Stimulated activated CD4-positive, alpha-beta T cell treated with anti-CD3 and anti-CD28 coated beads, Interleukin-15, amount 100 ng/mL, for 1 hour (primary cell): ENCODE data around the gene TOX3.

Experiments
- DNase-seq, 2 donors: peaks; one replicate each; pipeline ENCODE4 v3.0.0-alpha.2; 2020; ENCODE audit warnings: low read depth in 1 of 2, low spot score in 1 of 2

The TOX3 gene

DNA sequence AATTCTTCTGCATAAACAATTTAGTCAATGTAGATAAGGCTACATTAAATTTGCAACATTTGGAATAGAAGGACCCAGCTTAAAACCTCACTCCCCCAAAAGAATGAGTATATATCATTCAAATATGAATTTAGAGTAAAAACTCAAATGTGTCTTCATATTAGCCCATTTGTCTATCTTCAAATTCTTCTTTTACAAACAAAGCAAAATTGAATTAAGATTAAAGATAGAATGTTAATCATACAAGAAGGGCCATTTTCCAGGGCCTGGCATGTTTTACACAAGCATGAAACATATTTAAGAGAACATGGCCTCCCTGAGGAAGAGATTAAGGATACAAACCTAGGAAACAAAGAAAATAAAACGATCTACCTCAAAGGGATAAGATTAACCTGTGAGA is 8.4 kb downstream of the TOX3 start:
- DNase-seq = no peak

DNA sequence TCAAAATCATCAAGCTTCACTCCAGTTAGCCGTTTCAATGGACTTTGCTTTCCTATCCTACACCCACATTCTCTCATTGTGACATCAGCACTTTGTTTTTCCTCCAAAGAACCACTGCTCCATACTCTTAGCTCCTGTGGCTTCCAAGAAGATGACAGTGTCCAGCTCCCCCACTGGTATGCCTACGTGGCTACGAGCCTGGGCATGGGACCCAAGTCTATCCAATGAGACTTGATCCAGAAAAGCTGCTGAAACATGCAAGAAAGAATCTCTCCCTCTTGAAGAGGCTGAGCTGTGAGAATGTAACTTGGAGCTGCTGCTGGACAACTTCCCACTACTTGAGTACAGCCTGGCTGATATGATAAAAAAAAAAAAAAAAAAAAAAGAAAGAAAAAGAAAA is 9.4 kb downstream of the TOX3 start:
- no peak for DNase-seq

DNA sequence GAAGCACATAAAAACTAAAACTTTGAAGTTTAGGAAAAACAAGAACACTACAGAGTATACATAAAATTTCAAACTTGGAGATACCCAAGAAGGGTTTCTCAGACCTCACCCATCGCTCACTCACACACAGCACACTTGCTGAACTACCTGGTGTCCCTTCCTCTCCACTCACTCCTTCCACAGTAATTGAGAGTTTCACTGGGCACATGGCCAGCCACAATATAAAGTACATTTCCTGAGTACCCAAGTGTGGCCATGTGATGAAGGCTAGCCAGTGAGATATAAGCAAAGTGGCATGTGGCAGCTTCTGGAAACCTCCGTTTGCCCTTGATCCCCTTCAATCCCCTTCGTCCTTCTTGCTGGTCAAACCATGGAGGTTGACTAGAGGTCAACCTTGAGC is 11.9 kb downstream of the TOX3 start:
- no peak for DNase-seq

DNA sequence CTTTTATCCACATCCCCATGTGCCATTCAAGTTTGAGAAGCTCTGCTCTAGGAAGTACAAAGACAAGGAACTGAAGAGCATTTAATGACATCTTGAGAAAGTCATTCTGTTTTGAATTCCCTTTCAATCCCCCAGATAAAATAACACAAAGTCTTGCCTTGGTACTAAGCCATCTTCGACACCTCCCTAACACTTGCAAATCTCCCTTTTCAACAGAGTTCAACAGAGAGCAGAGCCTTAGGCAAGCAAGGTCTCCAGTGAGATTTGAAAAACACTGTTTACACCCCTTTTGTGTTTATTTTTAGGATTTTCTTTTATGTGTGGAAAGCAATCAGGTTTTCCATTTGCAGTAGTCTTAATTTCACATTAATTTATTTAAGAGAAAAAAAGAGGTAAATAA is 13.6 kb downstream of the TOX3 start:
- no peak for DNase-seq

DNA sequence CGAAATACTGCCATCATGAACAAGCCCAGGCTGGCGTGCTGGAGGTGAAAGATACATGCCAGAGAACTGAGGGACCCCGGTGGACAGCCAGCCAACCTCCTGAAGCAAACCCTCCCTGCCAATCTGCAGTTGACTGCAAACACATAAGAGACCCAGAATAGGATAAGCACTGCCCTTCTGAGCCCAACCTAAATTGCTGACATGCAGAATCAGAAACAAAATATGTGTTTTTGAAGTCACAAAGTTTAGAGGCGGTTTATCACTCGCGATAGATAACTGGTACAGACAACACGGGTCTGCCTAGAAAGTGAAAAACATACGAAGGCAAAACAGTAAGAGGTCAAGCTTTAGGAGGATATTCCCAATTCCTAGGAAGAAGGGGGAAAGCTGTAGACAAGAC is 14.6 kb downstream of the TOX3 start:
- no peak for DNase-seq

DNA sequence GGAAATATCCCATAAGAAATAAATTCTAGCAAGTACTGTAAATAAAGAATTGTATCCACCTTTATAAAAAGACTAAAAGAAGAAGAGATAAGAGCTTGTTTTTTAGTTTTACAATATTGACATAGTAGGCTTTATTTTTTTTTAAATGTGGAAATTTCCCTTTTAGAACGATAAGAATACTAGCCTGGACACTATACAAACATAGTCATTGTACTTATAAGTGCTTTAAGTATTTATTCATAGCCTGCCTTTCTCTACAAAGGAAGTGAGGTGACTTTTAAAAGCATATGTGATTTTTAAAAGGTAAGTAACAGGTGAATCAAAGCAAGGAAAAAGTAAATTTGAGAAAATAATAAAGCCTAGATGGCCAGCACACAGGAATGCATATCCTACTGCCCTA is 17.7 kb downstream of the TOX3 start:
- DNase-seq = no peak

DNA sequence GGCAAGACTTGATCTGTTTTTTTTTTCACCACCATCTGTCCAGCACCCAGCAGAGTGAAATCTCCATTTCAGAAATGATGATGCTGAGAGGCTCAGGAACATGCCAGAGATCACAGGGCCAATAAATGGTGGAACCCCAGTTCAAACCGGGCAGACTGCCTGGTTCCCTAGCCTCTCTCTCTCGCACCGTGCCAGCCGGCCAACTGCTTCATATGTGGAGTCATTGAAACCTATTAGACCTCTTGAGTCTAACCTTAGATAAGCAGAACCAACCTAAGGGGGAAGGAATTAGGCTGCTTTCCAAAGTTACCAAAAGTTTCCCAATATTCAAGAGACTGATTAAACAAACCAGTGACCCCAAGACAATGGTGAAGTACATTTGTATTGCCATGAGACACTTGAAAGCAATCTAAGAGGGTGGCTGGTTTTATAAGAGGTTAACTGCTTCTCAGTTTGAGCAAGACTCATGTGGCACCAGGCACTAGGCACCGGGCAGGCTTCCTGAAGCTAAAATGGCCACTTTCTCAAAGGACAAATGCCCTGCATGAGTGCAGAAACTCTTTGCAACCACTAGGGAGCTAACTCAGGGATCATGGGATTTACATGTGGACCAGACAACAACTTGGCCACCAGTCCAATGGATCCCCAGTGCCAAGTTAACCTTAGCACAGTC is 18.4 kb downstream of the TOX3 start:
- no peak for DNase-seq

DNA sequence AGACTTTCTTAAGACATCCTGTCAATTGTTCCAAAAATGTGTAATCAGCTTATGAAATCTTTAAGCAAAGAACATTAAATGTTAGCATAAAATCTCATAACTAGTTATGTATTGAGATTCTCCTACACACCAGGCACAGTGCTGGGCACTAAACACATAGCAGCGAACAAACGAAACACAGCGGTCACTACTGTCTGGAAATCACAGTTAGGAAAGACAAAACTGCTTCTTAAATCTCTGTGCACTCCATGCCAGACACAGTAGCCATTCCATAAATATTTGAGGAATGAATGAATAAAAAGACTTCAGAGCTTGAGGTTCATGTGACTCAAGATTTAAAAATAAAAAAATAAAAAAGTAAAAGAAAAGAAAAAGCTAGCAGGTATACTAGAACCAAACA is 20.1 kb downstream of the TOX3 start:
- DNase-seq = no peak

DNA sequence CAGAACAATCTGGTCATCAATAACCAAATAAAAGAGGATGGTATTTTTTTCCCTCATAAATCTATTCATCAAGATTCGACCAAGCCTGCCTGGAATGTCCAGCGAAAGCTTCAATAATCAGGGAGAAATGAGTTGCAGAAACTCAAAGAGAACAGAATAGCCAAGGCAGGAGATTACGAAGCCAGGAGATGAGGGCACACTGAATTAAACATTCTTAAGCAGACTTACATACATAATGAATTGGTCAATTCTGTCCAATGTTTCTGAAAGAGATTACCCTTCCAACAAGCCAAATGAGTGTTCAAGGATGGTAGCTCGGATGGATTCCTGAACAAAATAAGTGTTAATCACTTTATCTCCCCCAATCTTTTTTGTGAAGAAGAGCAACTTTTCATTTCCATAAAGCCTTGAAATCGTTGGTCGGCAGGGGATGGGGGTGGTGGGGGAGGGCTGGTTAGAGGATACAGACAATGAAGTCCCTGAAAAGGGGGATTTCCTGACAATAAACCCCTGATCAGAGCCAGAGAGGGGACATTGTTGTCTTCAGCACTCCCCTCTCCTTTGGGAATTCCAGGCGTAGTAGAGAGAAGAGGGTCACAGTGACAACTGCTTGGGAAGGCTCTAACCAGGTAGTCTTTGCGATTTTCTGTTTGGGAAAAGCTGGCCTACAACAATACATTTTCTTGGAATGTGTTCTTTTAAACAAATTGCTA is 20.7 kb downstream of the TOX3 start:
- no peak for DNase-seq

DNA sequence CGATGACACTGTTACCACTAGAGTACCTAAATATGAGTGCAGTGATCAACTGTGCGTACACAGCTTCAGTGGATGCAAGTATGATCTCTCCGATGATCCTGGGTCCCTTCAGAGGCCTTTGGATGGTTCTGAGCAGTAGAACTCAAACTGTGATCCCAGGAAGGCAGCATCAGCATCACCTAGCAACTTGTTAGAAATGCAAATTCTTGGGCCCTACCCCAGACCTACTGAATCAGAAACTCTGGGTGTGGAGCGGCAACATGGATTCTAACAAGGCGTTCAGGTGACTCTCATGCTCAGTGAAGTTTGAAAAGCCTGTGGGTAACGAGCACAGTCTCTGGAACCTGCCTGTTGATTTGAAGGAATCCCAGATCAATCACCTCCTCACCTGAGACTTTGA is 25.4 kb downstream of the TOX3 start:
- DNase-seq = no peak

DNA sequence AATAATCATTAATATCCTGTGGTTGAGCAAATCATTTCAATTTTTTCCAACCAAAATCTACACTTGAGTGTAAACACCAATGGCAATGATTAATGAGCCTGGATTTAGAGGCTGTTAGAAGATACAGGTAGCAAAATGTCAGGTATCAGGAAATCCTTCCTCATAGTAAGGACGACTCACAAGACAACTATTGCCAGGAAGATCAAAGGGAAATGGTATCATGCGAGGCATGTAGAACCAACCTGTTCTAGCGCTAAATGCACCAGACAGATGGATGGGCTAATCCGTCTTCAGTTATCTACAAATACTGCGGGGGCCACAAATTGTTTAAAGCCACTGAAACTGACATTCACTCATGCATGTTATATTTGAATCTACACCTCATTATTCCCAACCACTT is 28.1 kb downstream of the TOX3 start:
- no peak for DNase-seq

DNA sequence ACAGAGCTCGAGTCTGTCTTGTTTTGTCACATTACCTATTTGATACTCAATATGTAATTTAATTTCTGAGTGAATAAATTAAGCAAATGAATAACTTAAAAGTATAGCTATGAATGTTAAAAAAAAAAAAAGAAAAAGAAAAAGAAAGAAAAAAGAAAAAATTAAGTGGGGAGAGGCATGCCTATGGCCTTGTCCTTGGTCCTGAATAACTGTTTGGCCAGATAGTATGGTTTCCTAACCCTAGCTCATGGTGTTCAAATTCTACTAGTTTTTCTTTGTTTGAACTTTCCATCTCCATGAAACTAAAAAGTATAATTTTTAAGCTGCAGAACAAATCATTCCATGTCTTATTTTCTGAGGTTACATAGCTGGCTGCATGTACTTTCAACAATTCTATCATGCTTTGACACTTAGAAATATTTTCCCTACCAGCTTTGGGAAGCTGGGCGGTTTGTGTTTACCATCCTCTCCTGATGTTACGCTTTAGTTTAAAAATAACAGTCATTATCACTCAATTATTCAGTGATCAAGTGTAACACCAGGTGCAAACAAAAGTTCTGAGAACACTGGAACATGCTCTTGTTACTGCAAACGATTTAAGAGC is 31.8 kb downstream of the TOX3 start:
- DNase-seq = no peak

DNA sequence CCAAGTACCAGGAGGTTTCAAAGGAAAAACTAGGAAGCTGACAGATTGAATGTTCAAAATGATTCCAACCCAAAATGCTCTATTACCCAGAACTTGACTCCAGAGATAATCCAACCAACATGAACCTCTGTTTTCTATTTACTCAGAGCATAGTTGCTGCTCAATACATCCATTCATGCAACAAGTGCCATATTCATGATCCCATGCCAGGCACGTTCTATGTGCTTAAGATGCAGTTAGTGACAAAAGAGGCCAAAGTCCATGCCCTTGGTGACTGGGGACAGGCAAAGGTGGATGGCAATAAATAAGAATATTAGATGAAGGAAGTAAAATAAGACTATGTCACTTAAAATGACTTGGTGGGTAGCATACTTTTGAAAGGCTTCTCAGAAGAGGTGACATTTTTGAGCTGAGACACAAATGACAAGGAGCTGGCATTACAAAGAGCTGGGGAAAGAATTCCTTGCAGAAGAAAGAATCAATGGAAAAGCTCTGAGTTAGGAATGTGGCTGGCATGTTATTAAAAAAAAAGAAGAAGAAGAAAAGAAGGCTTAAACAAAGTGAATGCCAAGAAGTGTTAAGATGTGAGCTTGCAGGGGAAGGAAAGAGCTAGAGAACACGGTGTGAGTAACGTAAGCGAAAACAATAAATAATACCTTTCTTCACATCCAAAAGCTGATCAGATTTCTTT is 34.5 kb downstream of the TOX3 start:
- no peak for DNase-seq

DNA sequence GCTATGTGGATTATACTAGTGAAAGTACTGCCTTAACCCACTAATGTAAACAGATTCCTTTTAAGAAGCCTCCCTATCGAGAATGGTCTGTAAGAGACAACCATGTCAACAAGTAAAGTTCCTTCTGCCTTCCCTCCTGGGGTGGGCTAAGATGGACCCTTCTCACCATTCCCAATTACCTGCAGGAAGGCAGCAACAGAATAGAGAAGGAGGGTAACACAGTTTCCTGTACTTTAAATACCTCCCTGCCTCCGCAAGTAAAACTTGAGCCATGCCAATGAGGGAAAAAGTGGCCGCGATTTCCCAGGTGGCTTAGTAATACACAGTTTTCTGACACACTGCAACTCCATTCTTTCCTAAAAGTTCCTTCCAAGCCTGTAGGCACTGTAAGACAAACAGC is 45.2 kb downstream of the TOX3 start:
- no peak for DNase-seq

DNA sequence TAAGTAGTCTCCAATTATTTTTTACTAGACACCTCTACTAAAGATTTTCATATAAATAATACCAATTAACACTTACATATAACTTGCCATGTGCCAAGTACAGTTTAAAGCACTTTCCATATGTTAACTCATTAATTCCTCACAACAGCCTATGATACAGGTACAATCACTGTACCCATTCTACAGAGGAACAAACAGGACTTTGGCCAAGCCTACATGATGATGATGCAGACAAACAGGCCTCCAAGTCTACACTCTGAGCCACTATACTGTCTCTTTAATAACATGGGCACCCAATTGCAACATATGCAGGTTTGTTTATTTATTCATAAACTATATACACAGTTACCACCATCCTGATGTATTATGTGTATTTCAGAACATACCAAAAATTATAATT is 46.0 kb downstream of the TOX3 start:
- DNase-seq = no peak

DNA sequence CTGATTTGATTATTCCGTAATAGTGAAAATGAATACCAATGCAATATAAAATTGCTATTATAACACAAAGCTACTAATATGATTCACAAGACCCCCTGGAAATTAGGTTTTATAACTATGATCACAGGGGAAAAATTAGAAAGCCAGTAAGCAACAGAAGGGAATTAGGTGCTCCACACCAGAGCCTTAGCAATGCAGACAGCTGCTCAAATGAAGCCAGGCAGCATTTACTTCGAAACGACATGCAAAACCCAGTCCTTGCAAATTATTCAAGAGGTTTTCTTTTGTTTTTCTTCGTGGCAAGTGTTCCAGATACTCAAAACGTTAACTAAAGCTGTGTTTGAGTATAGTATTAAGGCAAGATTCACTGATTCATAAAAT is 47.9 kb downstream of the TOX3 start:
- no peak for DNase-seq

DNA sequence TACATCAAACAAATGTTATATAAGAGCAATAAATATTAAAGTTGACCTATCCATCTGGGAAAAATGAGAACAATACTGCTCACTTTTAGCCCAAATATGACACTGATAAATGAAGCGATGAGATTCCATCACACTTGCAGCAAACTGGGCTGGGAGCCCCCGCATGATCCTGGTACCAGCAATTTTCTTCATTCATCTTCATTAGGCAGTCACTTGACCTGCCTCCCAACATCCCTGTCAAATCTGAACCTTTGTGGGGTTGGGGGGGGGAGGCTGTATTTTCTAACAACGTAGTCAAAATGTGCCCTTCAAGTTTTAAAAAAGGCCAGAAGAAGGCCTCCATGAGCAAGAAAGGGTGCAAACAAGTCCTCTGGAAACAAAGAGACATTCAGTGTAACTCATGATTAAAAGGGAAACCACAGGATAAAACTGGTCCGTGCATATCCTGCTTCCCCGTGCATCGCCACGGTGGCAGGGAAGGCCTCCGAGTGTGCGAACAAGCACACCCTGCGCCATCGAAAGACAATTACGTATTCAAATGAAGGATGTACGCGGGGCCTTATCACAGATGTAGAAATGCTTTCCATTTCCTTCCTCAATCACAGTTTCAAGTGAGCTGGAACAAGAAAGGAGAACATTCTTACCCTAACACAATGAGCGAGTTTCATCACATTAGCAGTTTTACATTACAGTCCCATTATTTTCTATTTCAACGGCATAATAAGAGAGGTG is 48.4 kb downstream of the TOX3 start:
- no peak for DNase-seq

DNA sequence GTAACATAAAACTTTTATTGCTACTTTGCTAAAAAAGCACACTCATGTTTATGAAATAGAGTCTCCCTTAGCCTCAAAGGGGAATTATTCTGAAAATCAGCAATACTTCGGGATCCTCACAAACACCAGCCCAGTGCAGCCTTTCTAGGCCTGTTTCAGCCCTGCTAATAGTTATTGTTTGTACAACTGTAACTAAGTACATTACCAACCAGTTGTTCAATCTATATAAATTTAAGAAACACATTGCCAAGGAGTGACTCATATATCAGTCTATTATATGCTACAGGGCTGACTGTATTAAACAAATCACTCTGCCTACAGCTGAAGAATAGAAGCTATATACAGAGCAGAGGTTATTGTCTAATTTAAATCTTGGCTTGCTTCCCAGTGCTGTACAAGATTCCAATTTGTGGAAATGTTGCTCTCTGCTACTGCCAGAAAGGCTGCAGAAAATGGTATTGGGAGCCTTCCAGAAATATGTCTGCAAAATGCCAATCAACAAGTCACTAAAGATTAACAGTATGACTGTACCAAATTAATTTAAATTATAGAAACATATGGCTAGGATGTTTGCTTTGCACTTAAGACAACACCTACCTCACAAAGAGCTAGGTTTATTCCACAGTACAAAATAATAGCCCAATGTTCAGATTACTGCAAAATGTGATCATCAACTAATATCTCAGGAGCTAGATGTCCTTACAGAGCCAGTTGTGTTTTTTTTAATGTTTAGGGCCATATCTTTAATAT is 49.7 kb downstream of the TOX3 start:
- no peak for DNase-seq

DNA sequence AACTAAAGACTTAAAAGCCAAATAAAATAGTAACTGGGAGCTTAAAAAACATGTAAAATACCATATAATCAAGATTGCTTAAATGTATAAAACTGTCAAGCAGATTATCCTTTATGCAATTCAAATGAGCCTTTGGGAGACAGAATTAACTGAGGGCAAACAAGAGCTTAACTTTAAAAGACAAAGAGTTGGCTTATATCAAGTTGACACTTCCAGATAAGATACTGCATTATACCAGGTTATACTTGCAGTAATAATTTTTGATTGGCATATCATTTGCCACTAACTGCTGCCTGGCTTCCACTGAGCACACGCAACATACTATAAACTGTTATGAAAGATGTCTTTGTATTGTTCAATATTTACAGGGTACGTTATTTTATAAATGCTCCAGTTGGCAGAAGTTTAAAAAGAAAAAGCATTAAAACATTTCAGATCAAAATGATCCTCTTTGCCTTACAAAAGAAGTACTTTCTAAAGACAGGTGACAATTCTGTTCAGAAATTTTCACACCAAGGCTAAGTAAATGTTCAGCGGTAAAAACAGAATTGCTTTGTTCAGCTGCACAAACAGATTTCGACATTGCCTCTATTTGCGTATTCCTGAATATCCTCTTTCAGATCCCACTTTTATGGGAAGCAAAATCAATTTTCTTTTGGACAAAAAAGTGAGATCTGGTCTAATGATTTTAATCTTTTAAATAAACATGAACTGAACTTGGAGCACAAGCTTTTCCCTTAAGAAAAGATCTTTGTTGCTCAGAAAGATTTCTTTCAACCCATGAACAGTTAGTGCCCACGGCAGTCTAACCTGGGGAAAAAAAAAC is 50.7 kb downstream of the TOX3 start:
- DNase-seq = no peak

DNA sequence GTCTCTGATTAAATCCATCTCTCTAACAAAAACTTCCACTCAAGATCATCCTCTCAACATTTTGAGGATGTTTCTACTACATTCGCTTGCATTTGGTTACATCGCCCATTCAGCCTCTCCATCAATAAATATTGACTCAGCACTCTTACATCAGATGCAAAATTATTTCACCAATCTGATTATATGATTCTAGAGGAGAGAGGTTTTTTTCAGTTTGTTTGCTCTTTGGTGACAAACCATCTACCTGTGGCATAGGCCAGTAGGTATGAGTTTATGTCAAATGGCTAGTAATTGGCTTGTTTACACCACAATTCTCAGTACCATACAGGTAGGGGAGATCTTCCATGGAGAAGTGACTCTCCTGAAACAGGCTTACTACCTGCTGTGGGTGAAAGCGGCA is 52.3 kb downstream of the TOX3 start:
- no peak for DNase-seq
